ENCODE data around the gene CCL17.

DNA sequence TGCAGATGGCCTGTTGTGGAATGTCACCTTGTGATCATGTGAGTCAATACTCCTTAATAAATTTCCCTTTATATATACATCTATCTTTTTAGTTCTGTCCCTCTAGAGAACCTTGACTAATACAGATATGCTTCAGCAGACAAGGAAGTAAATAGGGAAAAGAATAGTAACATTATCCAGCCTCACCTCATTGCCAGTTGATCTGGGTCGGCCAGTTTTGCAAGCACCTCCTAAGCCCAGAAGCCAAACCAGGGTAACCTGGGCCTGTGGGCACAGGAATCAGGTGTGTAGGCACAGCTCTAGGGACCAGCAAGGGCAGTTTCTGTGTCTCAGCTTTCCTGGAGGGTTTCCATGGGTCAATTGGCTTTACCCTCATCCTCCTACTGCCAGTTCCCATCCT lies 11.9 kb upstream of the CCL17 start:
- TF ChIP-seq, protein P1, sequence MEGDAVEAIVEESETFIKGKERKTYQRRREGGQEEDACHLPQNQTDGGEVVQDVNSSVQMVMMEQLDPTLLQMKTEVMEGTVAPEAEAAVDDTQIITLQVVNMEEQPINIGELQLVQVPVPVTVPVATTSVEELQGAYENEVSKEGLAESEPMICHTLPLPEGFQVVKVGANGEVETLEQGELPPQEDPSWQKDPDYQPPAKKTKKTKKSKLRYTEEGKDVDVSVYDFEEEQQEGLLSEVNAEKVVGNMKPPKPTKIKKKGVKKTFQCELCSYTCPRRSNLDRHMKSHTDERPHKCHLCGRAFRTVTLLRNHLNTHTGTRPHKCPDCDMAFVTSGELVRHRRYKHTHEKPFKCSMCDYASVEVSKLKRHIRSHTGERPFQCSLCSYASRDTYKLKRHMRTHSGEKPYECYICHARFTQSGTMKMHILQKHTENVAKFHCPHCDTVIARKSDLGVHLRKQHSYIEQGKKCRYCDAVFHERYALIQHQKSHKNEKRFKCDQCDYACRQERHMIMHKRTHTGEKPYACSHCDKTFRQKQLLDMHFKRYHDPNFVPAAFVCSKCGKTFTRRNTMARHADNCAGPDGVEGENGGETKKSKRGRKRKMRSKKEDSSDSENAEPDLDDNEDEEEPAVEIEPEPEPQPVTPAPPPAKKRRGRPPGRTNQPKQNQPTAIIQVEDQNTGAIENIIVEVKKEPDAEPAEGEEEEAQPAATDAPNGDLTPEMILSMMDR (IDR thresholded peaks at IDR 0.05; ENCODE audit: low read depth, low read length) = no peak
- TF ChIP-seq, protein P2, sequence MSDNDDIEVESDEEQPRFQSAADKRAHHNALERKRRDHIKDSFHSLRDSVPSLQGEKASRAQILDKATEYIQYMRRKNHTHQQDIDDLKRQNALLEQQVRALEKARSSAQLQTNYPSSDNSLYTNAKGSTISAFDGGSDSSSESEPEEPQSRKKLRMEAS (IDR thresholded peaks at IDR 0.05; ENCODE audit: low read depth, low read length) = no peak
- TF ChIP-seq POLR2A (IDR thresholded peaks at IDR 0.05; ENCODE audit: extremely low read depth, insufficient read length) = no peak

Data from NB4 (cell line).